GM23338 (cell line): ENCODE results near the gene INTS14.

ENCODE experiments used
- ETS1 ChIP-seq: IDR thresholded peaks from 2 replicates; pipeline ENCODE4 v1.6.1; 2016; ENCODE audit warnings: antibody characterized with exemption
- EZH2 ChIP-seq: fragments of 200-600 bp; sonication (generic); IDR thresholded peaks from one replicate; pipeline ENCODE4 v1.8.0; 2017; ENCODE audit warnings: antibody characterized with exemption, mild to moderate bottlenecking, low read depth; ENCODE audit not compliant: unreplicated experiment
- EZH2phosphoT487 ChIP-seq: fragments of 200-600 bp; sonication (generic); IDR thresholded peaks from one replicate; pipeline ENCODE4 v1.8.1; 2018; ENCODE audit warnings: antibody characterized with exemption; ENCODE audit not compliant: unreplicated experiment
- NANOG ChIP-seq: IDR thresholded peaks from 2 replicates; pipeline ENCODE4 v1.6.1; 2016; ENCODE audit warnings: antibody characterized with exemption, borderline replicate concordance
- POLR2AphosphoS5 ChIP-seq: IDR thresholded peaks from 2 replicates; pipeline ENCODE4 v1.6.1; 2016; ENCODE audit warnings: antibody characterized with exemption, low read depth
- TF ChIP-seq, protein P1 (sequence below), 2 experiments: fragments of 200-600 bp in 1 of 2; sonication (generic) in 1 of 2; conservative IDR thresholded peaks; 2 replicates each; pipeline versions ENCODE4 v1.5.1 to v1.6.1; 2016 to 2017; ENCODE audit warnings: antibody characterized with exemption in 2 of 2, low read depth in 2 of 2, mild to moderate bottlenecking in 2 of 2, moderate library complexity in 1 of 2
- TF ChIP-seq, protein P2 (sequence below): IDR thresholded peaks from one replicate; pipeline ENCODE4 v1.6.1; 2018; ENCODE audit warnings: antibody characterized with exemption; ENCODE audit not compliant: unreplicated experiment

- TF ChIP-seq, protein P1, sequence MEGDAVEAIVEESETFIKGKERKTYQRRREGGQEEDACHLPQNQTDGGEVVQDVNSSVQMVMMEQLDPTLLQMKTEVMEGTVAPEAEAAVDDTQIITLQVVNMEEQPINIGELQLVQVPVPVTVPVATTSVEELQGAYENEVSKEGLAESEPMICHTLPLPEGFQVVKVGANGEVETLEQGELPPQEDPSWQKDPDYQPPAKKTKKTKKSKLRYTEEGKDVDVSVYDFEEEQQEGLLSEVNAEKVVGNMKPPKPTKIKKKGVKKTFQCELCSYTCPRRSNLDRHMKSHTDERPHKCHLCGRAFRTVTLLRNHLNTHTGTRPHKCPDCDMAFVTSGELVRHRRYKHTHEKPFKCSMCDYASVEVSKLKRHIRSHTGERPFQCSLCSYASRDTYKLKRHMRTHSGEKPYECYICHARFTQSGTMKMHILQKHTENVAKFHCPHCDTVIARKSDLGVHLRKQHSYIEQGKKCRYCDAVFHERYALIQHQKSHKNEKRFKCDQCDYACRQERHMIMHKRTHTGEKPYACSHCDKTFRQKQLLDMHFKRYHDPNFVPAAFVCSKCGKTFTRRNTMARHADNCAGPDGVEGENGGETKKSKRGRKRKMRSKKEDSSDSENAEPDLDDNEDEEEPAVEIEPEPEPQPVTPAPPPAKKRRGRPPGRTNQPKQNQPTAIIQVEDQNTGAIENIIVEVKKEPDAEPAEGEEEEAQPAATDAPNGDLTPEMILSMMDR (conservative IDR thresholded peaks at IDR 0.05; ENCODE audit: low read depth in 2 of 2) = no peak
- TF ChIP-seq NANOG = no peak
- TF ChIP-seq EZH2 = no peak
- no peak for TF ChIP-seq ETS1
- no peak for TF ChIP-seq EZH2phosphoT487
- TF ChIP-seq, protein P2, sequence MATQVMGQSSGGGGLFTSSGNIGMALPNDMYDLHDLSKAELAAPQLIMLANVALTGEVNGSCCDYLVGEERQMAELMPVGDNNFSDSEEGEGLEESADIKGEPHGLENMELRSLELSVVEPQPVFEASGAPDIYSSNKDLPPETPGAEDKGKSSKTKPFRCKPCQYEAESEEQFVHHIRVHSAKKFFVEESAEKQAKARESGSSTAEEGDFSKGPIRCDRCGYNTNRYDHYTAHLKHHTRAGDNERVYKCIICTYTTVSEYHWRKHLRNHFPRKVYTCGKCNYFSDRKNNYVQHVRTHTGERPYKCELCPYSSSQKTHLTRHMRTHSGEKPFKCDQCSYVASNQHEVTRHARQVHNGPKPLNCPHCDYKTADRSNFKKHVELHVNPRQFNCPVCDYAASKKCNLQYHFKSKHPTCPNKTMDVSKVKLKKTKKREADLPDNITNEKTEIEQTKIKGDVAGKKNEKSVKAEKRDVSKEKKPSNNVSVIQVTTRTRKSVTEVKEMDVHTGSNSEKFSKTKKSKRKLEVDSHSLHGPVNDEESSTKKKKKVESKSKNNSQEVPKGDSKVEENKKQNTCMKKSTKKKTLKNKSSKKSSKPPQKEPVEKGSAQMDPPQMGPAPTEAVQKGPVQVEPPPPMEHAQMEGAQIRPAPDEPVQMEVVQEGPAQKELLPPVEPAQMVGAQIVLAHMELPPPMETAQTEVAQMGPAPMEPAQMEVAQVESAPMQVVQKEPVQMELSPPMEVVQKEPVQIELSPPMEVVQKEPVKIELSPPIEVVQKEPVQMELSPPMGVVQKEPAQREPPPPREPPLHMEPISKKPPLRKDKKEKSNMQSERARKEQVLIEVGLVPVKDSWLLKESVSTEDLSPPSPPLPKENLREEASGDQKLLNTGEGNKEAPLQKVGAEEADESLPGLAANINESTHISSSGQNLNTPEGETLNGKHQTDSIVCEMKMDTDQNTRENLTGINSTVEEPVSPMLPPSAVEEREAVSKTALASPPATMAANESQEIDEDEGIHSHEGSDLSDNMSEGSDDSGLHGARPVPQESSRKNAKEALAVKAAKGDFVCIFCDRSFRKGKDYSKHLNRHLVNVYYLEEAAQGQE = no peak
- TF ChIP-seq POLR2AphosphoS5 = no peak
Measured at GRCh38 chr15:65559941-65560340, 51.0 kb downstream of the INTS14 start.
